Jurkat, Clone E6-1 (cell line): ENCODE data around the gene TMPRSS3.

Experiments used
- DNase-seq: peaks from one replicate; pipeline ENCODE4 v3.0.0-alpha.2; 2011; ENCODE audit warnings: low read depth, low spot score
- H3K4me3 ChIP-seq: 2 replicates; pipeline ENCODE4 v1.5.1; 2011; ENCODE audit warnings: mild to moderate bottlenecking, low read length, control low read depth, moderate library complexity

Gene TMPRSS3

DNA sequence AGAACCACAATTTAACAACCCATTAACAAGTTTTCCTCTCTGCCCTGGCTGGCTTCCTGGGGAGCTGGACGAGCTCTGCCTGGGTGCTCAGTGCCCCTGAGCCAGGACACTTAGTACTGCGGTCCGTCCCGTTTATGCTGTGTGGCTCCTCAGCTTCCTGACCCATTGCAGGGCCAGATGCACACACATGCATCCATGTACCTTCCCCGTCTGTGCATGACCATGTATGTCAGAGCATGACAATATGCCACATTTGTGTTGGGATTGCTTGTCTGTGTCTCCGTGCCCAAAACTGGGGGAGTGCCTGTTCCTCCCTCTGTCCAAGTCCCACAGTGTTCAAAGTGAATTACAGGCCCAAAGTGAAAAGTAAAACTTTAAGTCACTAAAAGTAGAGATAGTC is 71.0 kb downstream of the TMPRSS3 start:
- H3K4me3 ChIP-seq = no peak overlapping the region
- no peak for DNase-seq
